NT2/D1 (cell line): Measurements from ENCODE around the gene RFESD.

ENCODE experiments used
- DNase-seq: peaks from one replicate; pipeline ENCODE4 v3.0.0-alpha.2; 2011; ENCODE audit warnings: low read depth, low spot score
- H3K27me3 ChIP-seq: 2 replicates; pipeline ENCODE4 v1.6.0; 2011; ENCODE audit warnings: mild to moderate bottlenecking; ENCODE audit not compliant: insufficient read length, insufficient read depth
- H3K36me3 ChIP-seq: 2 replicates; pipeline ENCODE4 v1.6.1; 2011; ENCODE audit warnings: mild to moderate bottlenecking, low read length, mixed read lengths; ENCODE audit not compliant: insufficient read depth, insufficient read length
- H3K4me1 ChIP-seq: 2 replicates; pipeline ENCODE4 v1.5.1; 2011; ENCODE audit not compliant: insufficient read depth, insufficient read length
- H3K4me3 ChIP-seq: 2 replicates; pipeline ENCODE4 v1.5.1; 2011; ENCODE audit warnings: low read depth; ENCODE audit not compliant: insufficient read length
- H3K9ac ChIP-seq: 2 replicates; pipeline ENCODE4 v1.6.0; 2011; ENCODE audit warnings: low read depth; ENCODE audit not compliant: insufficient read length
- H3K9me3 ChIP-seq: 2 replicates; pipeline ENCODE4 v1.5.1; 2011; ENCODE audit warnings: mild to moderate bottlenecking, low read length; ENCODE audit not compliant: insufficient read depth
- SUZ12 ChIP-seq: IDR thresholded peaks from 2 replicates; pipeline ENCODE4 v1.6.1; 2011; ENCODE audit not compliant: insufficient read length, insufficient read depth; ENCODE audit errors: extremely low read depth
- YY1 ChIP-seq: IDR thresholded peaks from 2 replicates; pipeline ENCODE4 v1.6.1; 2011; ENCODE audit not compliant: insufficient read length, insufficient read depth
- ZNF274 ChIP-seq: IDR thresholded peaks from 2 replicates; pipeline ENCODE4 v1.6.1; 2011; ENCODE audit warnings: mild to moderate bottlenecking, low read depth, low read length

The RFESD gene

GRCh38 chr5:95649842-95650620 lies 3.5 kb downstream of the RFESD start:
- Histone ChIP-seq H3K9me3 (no peaks in the 10 kb centered on the region), H3K36me3 (no peaks in the 10 kb centered on the region), H3K4me1 (no peaks in the 10 kb centered on the region), H3K4me3 (no peak overlapping the region), H3K27me3 (no peaks in the 10 kb centered on the region), H3K9ac (no peak overlapping the region)
- TF ChIP-seq YY1 (no peak), ZNF274 (no peak), SUZ12 (no peak)
- DNase-seq = no peak

GRCh38 chr5:95652849-95653248 lies 6.3 kb downstream of the RFESD start:
- TF ChIP-seq ZNF274 (no peak), SUZ12 (no peak), YY1 (no peak)
- no peak for DNase-seq

GRCh38 chr5:95654196-95654595 lies 7.6 kb downstream of the RFESD start:
- Histone ChIP-seq H3K36me3 (no peaks in the 10 kb centered on the region), H3K9me3 (no peaks in the 10 kb centered on the region), H3K9ac (no peak overlapping the region), H3K27me3 (no peaks in the 10 kb centered on the region), H3K4me3 (no peak overlapping the region), H3K4me1 (no peaks in the 10 kb centered on the region)
- no peak for DNase-seq
- TF ChIP-seq YY1 (no peak), ZNF274 (no peak), SUZ12 (no peak)

More at GRCh38 chr5:95652849-95653248, 6.3 kb downstream of the RFESD start:
- Histone ChIP-seq H3K9me3 (no peaks in the 10 kb centered on the region), H3K4me1 (no peaks in the 10 kb centered on the region), H3K36me3 (no peaks in the 10 kb centered on the region), H3K4me3 (no peak overlapping the region), H3K9ac (no peak overlapping the region), H3K27me3 (no peaks in the 10 kb centered on the region)

DNA sequence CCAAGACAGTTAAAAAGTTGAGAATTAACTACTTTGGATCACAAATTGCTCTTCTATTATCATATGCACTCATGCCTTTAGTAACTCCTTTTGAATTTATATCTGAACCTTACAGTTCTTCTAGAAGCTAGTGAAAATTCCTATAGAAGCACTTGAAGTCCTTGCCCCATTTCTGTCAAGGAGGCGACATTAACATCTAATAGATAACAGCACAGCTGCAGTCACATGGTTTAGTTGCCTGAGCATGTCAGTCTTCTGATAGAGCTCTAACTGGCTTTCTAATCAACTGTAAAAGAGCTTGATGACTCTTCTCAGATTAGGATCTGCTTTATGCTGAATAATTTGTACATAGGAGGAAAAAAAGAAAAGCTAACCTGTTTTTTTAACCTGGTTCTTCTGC lies 9.0 kb downstream of the RFESD start:
- Histone ChIP-seq H3K27me3 (no peaks in the 10 kb centered on the region), H3K36me3 (no peaks in the 10 kb centered on the region), H3K4me1 (no peaks in the 10 kb centered on the region), H3K9me3 (no peaks in the 10 kb centered on the region), H3K4me3 (no peak overlapping the region), H3K9ac (no peak overlapping the region)
- TF ChIP-seq SUZ12 (no peak), ZNF274 (no peak), YY1 (no peak)
- no peak for DNase-seq

DNA sequence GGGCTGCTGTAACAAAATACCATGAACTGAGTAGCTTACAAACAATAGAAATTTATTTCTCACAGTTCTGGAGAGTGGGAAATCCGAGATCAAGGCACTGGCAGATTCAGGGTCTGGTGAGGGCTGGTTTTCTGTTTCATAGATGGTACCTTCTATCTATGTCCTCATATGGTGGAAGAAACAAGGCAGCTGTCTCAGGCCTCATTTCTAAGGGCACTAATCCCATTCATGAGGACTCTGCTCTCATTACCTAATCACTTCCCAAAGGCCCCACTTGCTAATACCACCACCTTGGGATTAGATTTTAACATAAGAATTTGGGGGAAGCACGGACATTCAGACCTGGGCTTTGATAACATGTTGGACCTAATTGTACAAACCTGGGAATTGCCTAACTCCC lies 13.5 kb downstream of the RFESD start:
- H3K9me3 ChIP-seq = no peaks in the 10 kb centered on the region
- no peaks in the 10 kb centered on the region for H3K4me1 ChIP-seq
- TF ChIP-seq YY1 (no peak), SUZ12 (no peak), ZNF274 (no peak)
- H3K27me3 ChIP-seq = no peaks in the 10 kb centered on the region
- no peak overlapping the region for H3K9ac ChIP-seq
- DNase-seq = no peak
- no peak overlapping the region for H3K4me3 ChIP-seq
- no peaks in the 10 kb centered on the region for H3K36me3 ChIP-seq

GRCh38 chr5:95662946-95663345 lies 16.4 kb downstream of the RFESD start:
- H3K9me3 ChIP-seq = no peaks in the 10 kb centered on the region
- no peaks in the 10 kb centered on the region for H3K36me3 ChIP-seq
- no peak for DNase-seq
- no peaks in the 10 kb centered on the region for H3K4me1 ChIP-seq
- H3K4me3 ChIP-seq = no peak overlapping the region
- no peaks in the 10 kb centered on the region for H3K27me3 ChIP-seq
- TF ChIP-seq SUZ12 = no peak
- TF ChIP-seq YY1 = no peak
- TF ChIP-seq ZNF274 = no peak
- H3K9ac ChIP-seq = no peak overlapping the region

- H3K27me3 ChIP-seq = no peaks in the 10 kb centered on the region
- no peaks in the 10 kb centered on the region for H3K36me3 ChIP-seq
- H3K4me1 ChIP-seq = no peaks in the 10 kb centered on the region
- no peak for TF ChIP-seq ZNF274
- no peak for TF ChIP-seq YY1
- TF ChIP-seq SUZ12 = no peak
- H3K9ac ChIP-seq = no peak overlapping the region
- H3K4me3 ChIP-seq = no peak overlapping the region
- no peaks in the 10 kb centered on the region for H3K9me3 ChIP-seq
- DNase-seq = no peak
These were observed 17.7 kb downstream of the RFESD start for GRCh38 chr5:95664204-95664786.
